HL-60 (cell line): Measurements from ENCODE around the gene FHAD1.

Experiments
- DNase-seq, 2 experiments: peaks; one replicate each; pipeline ENCODE4 v3.0.0-alpha.2; 2010 to 2020; ENCODE audit warnings: low read depth in 1 of 2, low spot score in 1 of 2
- H3K27ac ChIP-seq: fragments of 250-450 bp; sonication (Bioruptor Pico); replicated peaks from 2 replicates; pipeline ENCODE4 v1.5.1; 2020; ENCODE audit warnings: mild to moderate bottlenecking, moderate library complexity
- H3K27me3 ChIP-seq: fragments of 250-450 bp; sonication (Bioruptor Pico); 2 replicates; pipeline ENCODE4 v1.5.1; 2021; ENCODE audit warnings: mild to moderate bottlenecking, moderate library complexity; ENCODE audit not compliant: insufficient read depth, poor library complexity, severe bottlenecking
- H3K4me3 ChIP-seq: replicated peaks from 2 replicates; pipeline ENCODE4 v1.5.1; 2011; ENCODE audit warnings: mild to moderate bottlenecking, control low read depth, low read length; ENCODE audit not compliant: insufficient read depth
- CTCF ChIP-seq: IDR thresholded peaks from one replicate; pipeline ENCODE4 v1.5.1; 2011; ENCODE audit warnings: low read length, control low read depth, inconsistent platforms; ENCODE audit not compliant: insufficient read depth
- GABPA ChIP-seq: IDR thresholded peaks from 2 replicates; pipeline ENCODE4 v1.6.1; 2012; ENCODE audit warnings: low read depth
- POLR2AphosphoS5 ChIP-seq: IDR thresholded peaks from 2 replicates; pipeline ENCODE4 v1.6.1; 2012; ENCODE audit warnings: low read depth
- REST ChIP-seq: IDR thresholded peaks from 2 replicates; pipeline ENCODE4 v1.6.1; 2012; ENCODE audit warnings: low read depth; ENCODE audit not compliant: insufficient replicate concordance
- SPI1 ChIP-seq: IDR thresholded peaks from 2 replicates; pipeline ENCODE4 v1.6.1; 2012; ENCODE audit warnings: low read depth, mild to moderate bottlenecking, borderline replicate concordance

Gene FHAD1

GRCh38 chr1:15261155-15262002 lies 14.4 kb downstream of the FHAD1 start:
- peak; percentile 53 to 63 for DNase-seq
- Histone ChIP-seq H3K4me3 (no peak overlapping the region), H3K27ac (no peak overlapping the region), H3K27me3 (no peaks in the 10 kb centered on the region)
- TF ChIP-seq SPI1, result peak; percentile 40; the same call in 1 of the 2 replicates
- no peak for TF ChIP-seq GABPA

GRCh38 chr1:15262003-15262377 lies 15.0 kb downstream of the FHAD1 start:
- no peak for TF ChIP-seq GABPA
- no peak for TF ChIP-seq REST
- TF ChIP-seq POLR2AphosphoS5, result no peak
- TF ChIP-seq SPI1, result no peak
- no peak for TF ChIP-seq CTCF
- Histone ChIP-seq H3K4me3 (no peak overlapping the region), H3K27me3 (no peaks in the 10 kb centered on the region), H3K27ac (no peak overlapping the region)
- DNase-seq, result no peak

GRCh38 chr1:15262706-15263105 lies 15.7 kb downstream of the FHAD1 start:
- H3K4me3 ChIP-seq, result no peak overlapping the region
- no peaks in the 10 kb centered on the region for H3K27me3 ChIP-seq
- H3K27ac ChIP-seq, result no peak overlapping the region
- no peak for TF ChIP-seq CTCF
- no peak for TF ChIP-seq GABPA
- TF ChIP-seq REST, result no peak
- TF ChIP-seq SPI1, result no peak
- no peak for TF ChIP-seq POLR2AphosphoS5
- no peak for DNase-seq

GRCh38 chr1:15264769-15265168 lies 17.7 kb downstream of the FHAD1 start:
- Histone ChIP-seq H3K4me3 (no peak overlapping the region), H3K27me3 (no peaks in the 10 kb centered on the region), H3K27ac (no peak overlapping the region)
- TF ChIP-seq GABPA, result no peak
- no peak for TF ChIP-seq REST
- no peak for TF ChIP-seq CTCF
- no peak for DNase-seq
